D721Med (cell line): Measurements from ENCODE around the gene ANO6.

ENCODE experiments used
- DNase-seq: peaks from one replicate; pipeline ENCODE4 v3.0.0; 2011; ENCODE audit warnings: low spot score; ENCODE audit not compliant: insufficient read length
- FAIRE-seq: peaks from 2 replicates; lab custom pipeline; 2011; peaks lifted over from hg19 to GRCh38; lab: Jason Lieb, UNC
- CTCF ChIP-seq: IDR thresholded peaks from 2 replicates; pipeline ENCODE4 v1.5.1; 2012; ENCODE audit warnings: mild to moderate bottlenecking, control low read depth; ENCODE audit not compliant: insufficient read depth; ENCODE audit errors: missing control alignments

Gene ANO6

GRCh38 chr12:45220363-45220931 lies 4.6 kb downstream of the ANO6 start:
- FAIRE-seq, result no peak
- no peak for DNase-seq
- no peak for TF ChIP-seq CTCF

- FAIRE-seq, result no peak
Observed at GRCh38 chr12:45220969-45221368, 5.1 kb downstream of the ANO6 start.

GRCh38 chr12:45223868-45224267 lies 8.0 kb downstream of the ANO6 start:
- no peak for FAIRE-seq
- no peak for DNase-seq
- TF ChIP-seq CTCF, result no peak

More at GRCh38 chr12:45220969-45221368, 5.1 kb downstream of the ANO6 start:
- no peak for DNase-seq
- no peak for TF ChIP-seq CTCF

- FAIRE-seq, result no peak
- no peak for DNase-seq
- no peak for TF ChIP-seq CTCF
Observed at GRCh38 chr12:45224311-45224710, 8.4 kb downstream of the ANO6 start.

GRCh38 chr12:45226021-45226420 lies 10.1 kb downstream of the ANO6 start:
- no peak for TF ChIP-seq CTCF
- FAIRE-seq (no peak), DNase-seq (no peak)

- TF ChIP-seq CTCF, result no peak
- DNase-seq (no peak), FAIRE-seq (no peak)
Observed at GRCh38 chr12:45227316-45228067, 11.6 kb downstream of the ANO6 start.
